Chondrocyte (in vitro differentiated cells): ENCODE data around the gene PPP3CB. TPM values are rescaled to one million over a fixed set of nuclear protein-coding genes. Genes with fewer than 3 reads are reported as not detected.

Experiments
- DNase-seq: peaks from one replicate; pipeline ENCODE4 v3.0.0; 2021; ENCODE audit warnings: mixed read lengths, low spot score
- H3K27ac Mint-ChIP-seq: one replicate; pipeline ENCODE4 v1.8.0; 2021; ENCODE audit warnings: mild to moderate bottlenecking, moderate library complexity, mixed read lengths; ENCODE audit not compliant: unreplicated experiment
- H3K27me3 Mint-ChIP-seq: 2 replicates; pipeline ENCODE4 v1.8.0; 2021; ENCODE audit warnings: low read depth, mixed read lengths
- H3K36me3 Mint-ChIP-seq: 2 replicates; pipeline ENCODE4 v1.8.0; 2021; ENCODE audit warnings: low read depth, mixed read lengths
- H3K4me1 Mint-ChIP-seq: 2 replicates; pipeline ENCODE4 v1.8.0; 2021; ENCODE audit warnings: low read depth, mild to moderate bottlenecking, mixed read lengths
- H3K4me3 Mint-ChIP-seq: one replicate; pipeline ENCODE4 v1.8.0; 2021; ENCODE audit warnings: mild to moderate bottlenecking, moderate library complexity, mixed read lengths; ENCODE audit not compliant: unreplicated experiment
- H3K9me3 Mint-ChIP-seq: 2 replicates; pipeline ENCODE4 v1.8.0; 2021; ENCODE audit warnings: low read depth, mixed read lengths
- total RNA-seq: library from RNA; stranded (reverse); gene quantifications from 3 replicates; pipeline ENCODE4 v1.2.1, GENCODE V29; 2021
- TF ChIP-seq, protein P1 (sequence below): fragments of 200-600 bp; sonication (generic); IDR thresholded peaks from 2 replicates; pipeline ENCODE4 v1.5.0; 2021; ENCODE audit warnings: antibody characterized with exemption, mild to moderate bottlenecking, moderate library complexity

Gene PPP3CB
- total RNA-seq, 1 donor from 2014 or later, result 61.1 TPM

DNA sequence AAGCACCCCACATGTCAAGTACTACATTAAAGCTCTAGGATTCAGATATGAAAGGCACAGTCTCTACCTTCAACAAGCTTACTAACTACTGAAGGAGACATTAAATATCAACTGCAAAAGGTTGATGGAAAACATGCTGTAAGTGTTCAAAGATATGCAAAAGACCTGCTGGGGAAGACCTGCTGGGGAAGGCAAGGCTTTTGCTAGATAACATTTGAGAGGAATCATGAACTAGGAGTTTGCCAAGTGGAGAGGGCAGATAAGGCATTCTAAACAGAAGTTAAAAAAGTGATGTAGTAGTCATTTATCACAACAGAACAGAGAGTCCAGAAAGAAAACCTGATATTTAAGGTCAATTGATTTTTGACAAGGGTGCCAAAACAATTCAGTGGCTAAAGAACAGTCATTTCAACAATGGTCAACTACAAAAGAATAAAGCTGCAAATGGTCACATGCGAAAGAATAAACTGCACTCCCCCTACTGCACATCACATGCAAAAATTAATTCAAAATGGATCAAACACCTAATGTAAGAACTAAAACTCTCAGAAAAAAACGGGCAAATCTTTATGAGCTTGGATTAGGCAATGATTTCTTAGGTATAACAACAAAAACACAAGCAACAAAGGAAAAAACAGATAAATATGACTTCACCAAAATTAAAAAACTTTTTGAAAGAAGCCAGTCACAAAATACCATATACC is 39.5 kb downstream of the PPP3CB start:
- Mint-ChIP-seq H3K4me3 (no peak overlapping the region), H3K4me1 (peaks cover 11% of the 10 kb centered on the region), H3K27me3 (no peaks in the 10 kb centered on the region), H3K9me3 (no peaks in the 10 kb centered on the region), H3K36me3 (peaks cover 17% of the 10 kb centered on the region), H3K27ac (no peak overlapping the region)
- no peak for DNase-seq
- TF ChIP-seq, protein P1, sequence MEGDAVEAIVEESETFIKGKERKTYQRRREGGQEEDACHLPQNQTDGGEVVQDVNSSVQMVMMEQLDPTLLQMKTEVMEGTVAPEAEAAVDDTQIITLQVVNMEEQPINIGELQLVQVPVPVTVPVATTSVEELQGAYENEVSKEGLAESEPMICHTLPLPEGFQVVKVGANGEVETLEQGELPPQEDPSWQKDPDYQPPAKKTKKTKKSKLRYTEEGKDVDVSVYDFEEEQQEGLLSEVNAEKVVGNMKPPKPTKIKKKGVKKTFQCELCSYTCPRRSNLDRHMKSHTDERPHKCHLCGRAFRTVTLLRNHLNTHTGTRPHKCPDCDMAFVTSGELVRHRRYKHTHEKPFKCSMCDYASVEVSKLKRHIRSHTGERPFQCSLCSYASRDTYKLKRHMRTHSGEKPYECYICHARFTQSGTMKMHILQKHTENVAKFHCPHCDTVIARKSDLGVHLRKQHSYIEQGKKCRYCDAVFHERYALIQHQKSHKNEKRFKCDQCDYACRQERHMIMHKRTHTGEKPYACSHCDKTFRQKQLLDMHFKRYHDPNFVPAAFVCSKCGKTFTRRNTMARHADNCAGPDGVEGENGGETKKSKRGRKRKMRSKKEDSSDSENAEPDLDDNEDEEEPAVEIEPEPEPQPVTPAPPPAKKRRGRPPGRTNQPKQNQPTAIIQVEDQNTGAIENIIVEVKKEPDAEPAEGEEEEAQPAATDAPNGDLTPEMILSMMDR, result no peak

DNA sequence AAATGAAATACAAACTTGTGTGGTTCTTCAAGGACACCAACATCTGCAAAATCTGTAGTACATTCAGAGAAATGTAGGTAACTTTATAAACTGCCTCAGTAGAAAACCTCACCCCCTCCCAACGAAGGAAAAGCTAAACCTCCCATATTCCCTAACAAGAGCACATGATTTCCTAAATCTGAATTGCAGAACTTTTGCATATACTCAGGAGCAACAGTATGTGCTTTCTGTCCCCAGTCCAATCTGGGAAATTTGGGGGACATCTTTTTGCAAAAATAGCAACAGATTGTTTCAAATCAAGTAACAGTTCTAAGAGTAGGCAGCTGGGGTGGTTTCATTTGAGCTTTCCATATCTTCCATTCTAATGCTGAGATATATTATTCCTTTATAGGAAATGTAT is 46.7 kb downstream of the PPP3CB start:
- Mint-ChIP-seq H3K27ac (no peak overlapping the region), H3K27me3 (no peaks in the 10 kb centered on the region), H3K4me3 (no peak overlapping the region), H3K4me1 (peaks cover 7% of the 10 kb centered on the region), H3K36me3 (peaks cover 21% of the 10 kb centered on the region), H3K9me3 (no peaks in the 10 kb centered on the region)
- TF ChIP-seq, protein P1, result no peak
- no peak for DNase-seq

DNA sequence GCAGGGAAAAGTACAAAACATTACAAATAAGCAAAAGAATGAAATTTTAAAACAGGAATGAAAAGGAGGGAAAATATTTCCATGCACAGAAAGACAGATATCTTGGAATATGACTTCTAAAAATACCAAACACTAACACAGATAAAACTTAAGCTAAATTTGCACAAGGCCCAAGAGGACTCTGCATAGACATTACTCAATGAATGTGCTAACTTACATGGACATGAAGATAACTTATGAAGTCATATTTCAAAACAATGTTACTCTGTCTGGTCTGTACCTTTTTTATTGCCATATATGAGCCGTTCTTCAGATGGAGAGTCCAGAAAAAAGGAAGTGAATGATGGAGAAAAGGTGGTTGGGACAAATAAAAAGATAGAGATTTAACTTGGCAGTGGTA is 47.4 kb downstream of the PPP3CB start:
- no peak overlapping the region for H3K27ac Mint-ChIP-seq
- DNase-seq, result no peak
- no peaks in the 10 kb centered on the region for H3K27me3 Mint-ChIP-seq
- TF ChIP-seq, protein P1, result no peak
- H3K9me3 Mint-ChIP-seq, result no peaks in the 10 kb centered on the region
- H3K4me1 Mint-ChIP-seq, result peaks cover 7% of the 10 kb centered on the region
- peaks cover 18% of the 10 kb centered on the region for H3K36me3 Mint-ChIP-seq
- H3K4me3 Mint-ChIP-seq, result no peak overlapping the region

DNA sequence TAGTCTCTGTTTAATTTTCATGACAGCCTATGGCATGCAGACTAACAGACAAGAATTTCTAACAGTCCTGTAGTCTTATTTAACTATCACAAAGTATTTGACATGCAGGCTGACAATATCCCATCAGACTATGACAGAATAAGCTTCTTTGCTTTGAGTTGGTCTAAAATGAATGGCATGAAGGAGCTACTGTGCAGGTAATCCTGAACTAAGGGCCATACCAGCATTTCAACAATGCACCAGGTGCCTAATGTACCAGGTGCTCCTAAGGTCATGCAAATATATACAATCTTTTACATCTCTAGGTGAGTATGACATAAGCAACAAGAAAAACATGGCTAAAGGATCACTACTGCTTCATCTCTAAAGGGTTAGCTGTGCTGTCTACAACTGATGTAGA is 48.9 kb downstream of the PPP3CB start:
- H3K4me1 Mint-ChIP-seq, result peaks cover 10% of the 10 kb centered on the region
- DNase-seq, result no peak
- TF ChIP-seq, protein P1, result no peak
- H3K36me3 Mint-ChIP-seq, result peaks cover 19% of the 10 kb centered on the region
- no peaks in the 10 kb centered on the region for H3K9me3 Mint-ChIP-seq
- no peak overlapping the region for H3K4me3 Mint-ChIP-seq
- no peaks in the 10 kb centered on the region for H3K27me3 Mint-ChIP-seq
- H3K27ac Mint-ChIP-seq, result no peak overlapping the region

DNA sequence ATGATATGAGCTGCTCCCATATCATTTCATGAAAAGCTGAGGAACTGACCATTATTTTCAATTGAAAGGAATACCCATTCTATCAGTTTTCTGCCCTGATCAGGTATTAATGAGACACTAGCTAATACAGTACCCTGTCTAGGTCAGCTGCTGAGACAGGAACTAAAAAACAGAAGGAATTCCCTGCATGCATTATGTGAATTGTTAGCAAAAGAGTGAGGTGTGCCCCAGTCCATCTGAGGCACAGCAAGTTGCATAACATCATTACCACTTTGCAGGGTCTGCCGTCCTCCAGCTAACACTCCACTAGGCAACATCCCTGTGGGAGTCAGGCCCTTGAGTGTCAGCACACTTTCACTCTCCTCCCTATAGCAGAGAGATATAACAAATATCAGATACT is 51.4 kb downstream of the PPP3CB start:
- Mint-ChIP-seq H3K27me3 (no peaks in the 10 kb centered on the region), H3K36me3 (peaks cover 17% of the 10 kb centered on the region), H3K27ac (no peak overlapping the region), H3K4me1 (peaks cover 17% of the 10 kb centered on the region), H3K9me3 (no peaks in the 10 kb centered on the region), H3K4me3 (no peak overlapping the region)
- TF ChIP-seq, protein P1, result no peak
- DNase-seq, result no peak
